Endothelial cell of umbilical vein (primary cell): ENCODE results near the gene COL4A1. TPM values are rescaled to one million over a fixed set of nuclear protein-coding genes. Genes with fewer than 3 reads are reported as not detected.
A peak's percentile ranks its signal among the peaks of the same experiment; 100 is the strongest.

Source experiments
- BruUV-seq: library from RNA; stranded (reverse); fragments of 400-500 nt; replicated peaks from 2 replicates; lab custom pipeline; 2021; lab: Mats Ljungman, UMichigan
- CTCF ChIA-PET: fragments of 300-600, 350-600 bp; sonication (Branson Sonifier 250); formaldehyde crosslinking; loops from one replicate; lab custom pipeline; 2021; ENCODE audit warnings: antibody characterized with exemption, inconsistent platforms; lab: Charles Lee
- POLR2A ChIA-PET: fragments of 300-600, 350-600 bp; sonication (Branson Sonifier 250); formaldehyde crosslinking; loops from one replicate; lab custom pipeline; 2021; ENCODE audit warnings: antibody characterized with exemption, inconsistent platforms; lab: Charles Lee
- DNase-seq: peaks from one replicate; pipeline ENCODE4 v3.0.0-alpha.2; 2011; ENCODE audit warnings: low read depth, low spot score
- FAIRE-seq: peaks from 2 replicates; lab custom pipeline; 2011; peaks lifted over from hg19 to GRCh38; lab: Jason Lieb, UNC
- H2AFZ ChIP-seq: 2 replicates; pipeline ENCODE4 v1.6.0; 2012; ENCODE audit warnings: low read depth, low read length, control low read depth, inconsistent platforms
- H3K27ac ChIP-seq: 2 replicates; pipeline ENCODE4 v1.5.1; 2011; ENCODE audit warnings: low read depth, mild to moderate bottlenecking, control low read depth, low read length, moderate library complexity; ENCODE audit not compliant: insufficient read depth
- H3K27me3 ChIP-seq, 2 experiments: 2 replicates each; pipeline versions ENCODE4 v1.6.0 to v1.6.1; 2011; ENCODE audit warnings: low read length in 2 of 2, mixed read lengths in 1 of 2; ENCODE audit not compliant: control insufficient read depth in 2 of 2, insufficient read depth in 2 of 2
- H3K36me3 ChIP-seq, 2 experiments: 2 replicates in 1 of 2; 3 replicates in 1 of 2; pipeline ENCODE4 v1.5.1; 2011; ENCODE audit warnings: low read length in 2 of 2, mild to moderate bottlenecking in 1 of 2, moderate library complexity in 1 of 2; ENCODE audit not compliant: control insufficient read depth in 2 of 2, insufficient read depth in 2 of 2; ENCODE audit errors: extremely low read depth in 1 of 2
- H3K4me1 ChIP-seq: 3 replicates; pipeline ENCODE4 v1.5.1; 2011; ENCODE audit warnings: mild to moderate bottlenecking, low read length; ENCODE audit not compliant: control insufficient read depth, insufficient read depth; ENCODE audit errors: extremely low read depth
- H3K4me2 ChIP-seq: 2 replicates; pipeline ENCODE4 v1.6.1; 2011; ENCODE audit warnings: low read length, control low read depth, mixed read lengths; ENCODE audit not compliant: insufficient read depth
- H3K4me3 ChIP-seq, 3 experiments: fragments of 200-600 bp in 1 of 3; sonication (generic), shearing (Covaris generic) in 1 of 3; replicated peaks in 1 of 3; 2 replicates each; pipeline ENCODE4 v1.5.1; 2011 to 2016; ENCODE audit warnings: control low read depth in 3 of 3, low read length in 3 of 3, mild to moderate bottlenecking in 2 of 3, inconsistent platforms in 1 of 3, low read depth in 1 of 3, moderate library complexity in 1 of 3; ENCODE audit not compliant: insufficient read depth in 1 of 3
- H3K79me2 ChIP-seq: 2 replicates; pipeline ENCODE4 v1.6.0; 2012; ENCODE audit warnings: low read length, inconsistent platforms; ENCODE audit not compliant: control insufficient read depth, insufficient read depth
- H3K9ac ChIP-seq: replicated peaks from 2 replicates; pipeline ENCODE3; 2011; ENCODE audit warnings: low read length, control low read depth; ENCODE audit not compliant: insufficient read depth; ENCODE audit errors: extremely low read depth
- H3K9me1 ChIP-seq: replicated peaks from 3 replicates; pipeline ENCODE4 v1.6.0; 2011; ENCODE audit warnings: mild to moderate bottlenecking, low read length; ENCODE audit not compliant: control insufficient read depth, insufficient read depth; ENCODE audit errors: extremely low read depth
- H3K9me3 ChIP-seq: replicated peaks from 2 replicates; pipeline ENCODE4 v1.5.1; 2012; ENCODE audit warnings: low read length, inconsistent platforms; ENCODE audit not compliant: control insufficient read depth, insufficient read depth
- H4K20me1 ChIP-seq: replicated peaks from 2 replicates; pipeline ENCODE3; 2011; ENCODE audit warnings: mild to moderate bottlenecking, low read length; ENCODE audit not compliant: control insufficient read depth, insufficient read depth; ENCODE audit errors: extremely low read depth
- CTCF ChIP-seq, 2 donors: IDR thresholded peaks; 1 replicate in 1 of 2; 2 replicates in 1 of 2; pipeline ENCODE4 v1.5.1; 2011; ENCODE audit warnings: low read length in 2 of 2, mild to moderate bottlenecking in 2 of 2, moderate library complexity in 2 of 2, control low read depth in 1 of 2, inconsistent platforms in 1 of 2, low read depth in 1 of 2; ENCODE audit not compliant: insufficient read depth in 1 of 2; ENCODE audit errors: extremely low read depth in 1 of 2
- EZH2 ChIP-seq: IDR thresholded peaks from 2 replicates; pipeline ENCODE4 v1.6.1; 2012; ENCODE audit warnings: borderline replicate concordance, low read depth, mild to moderate bottlenecking, moderate library complexity, low read length, inconsistent platforms; ENCODE audit not compliant: severe bottlenecking
- FOS ChIP-seq: IDR thresholded peaks from 2 replicates; pipeline ENCODE4 v1.6.1; 2011; ENCODE audit warnings: mild to moderate bottlenecking, low read length, moderate library complexity, borderline replicate concordance; ENCODE audit not compliant: insufficient read depth
- GATA2 ChIP-seq: IDR thresholded peaks from 2 replicates; pipeline ENCODE4 v1.7.0; 2011; ENCODE audit warnings: low read depth, mild to moderate bottlenecking, moderate library complexity, mixed read lengths, low read length; ENCODE audit not compliant: insufficient read length, insufficient read depth
- JUN ChIP-seq: IDR thresholded peaks from 2 replicates; pipeline ENCODE4 v1.6.1; 2011; ENCODE audit warnings: borderline replicate concordance, low read depth; ENCODE audit not compliant: insufficient read length, insufficient read depth
- MYC ChIP-seq: IDR thresholded peaks from one replicate; pipeline ENCODE4 v1.6.1; 2011; ENCODE audit warnings: mild to moderate bottlenecking, low read depth, low read length
- POLR2A ChIP-seq: IDR thresholded peaks from 2 replicates; pipeline ENCODE4 v1.6.1; 2012; ENCODE audit warnings: low read depth, mild to moderate bottlenecking, control low read depth, low read length
- POLR2AphosphoS5 ChIP-seq: IDR thresholded peaks from 2 replicates; pipeline ENCODE4 v1.6.1; 2012; ENCODE audit warnings: low read depth, mild to moderate bottlenecking, control low read depth, low read length, moderate library complexity; ENCODE audit not compliant: insufficient read depth
- dilution Hi-C: fragments of 300-500 bp; cut with MboI; formaldehyde crosslinking; loops from one replicate; pipeline ENCODE4 v1.15.0; 2019; ENCODE audit warnings: low sequenced_read_pairs; ENCODE audit not compliant: extremely low pct_ligation_motif_present
- intact Hi-C: fragments of 100-400 bp; cut with micrococcal nuclease; formaldehyde crosslinking; loops from one replicate; pipeline ENCODE4 v1.10.0; 2022
- polyA plus RNA-seq, 4 experiments: library from polyadenylated mRNA; depleted of rRNA in 3 of 4; stranded (reverse) in 3 of 4; unstranded in 1 of 4; fragments of >200 nt; gene quantifications; 2 replicates each; pipeline versions ENCODE4 v1.2.1 to v1.2.3, GENCODE V29; 2011 to 2012; ENCODE audit warnings: missing spikeins in 1 of 4
- total RNA-seq: library from RNA; stranded (reverse); gene quantifications from 2 replicates; pipeline ENCODE4 v1.2.3, GENCODE V29; 2021
- TF ChIP-seq, protein P1 (sequence below): IDR thresholded peaks from 2 replicates; pipeline ENCODE4 v1.6.1; 2011; ENCODE audit not compliant: insufficient read depth, insufficient read length

Gene COL4A1
- total and polyA plus RNA-seq, 2 donors (not counting 3 experiments of a cell fraction or from before 2014, with no cell fraction given), result 384 to 1,119 TPM

DNA sequence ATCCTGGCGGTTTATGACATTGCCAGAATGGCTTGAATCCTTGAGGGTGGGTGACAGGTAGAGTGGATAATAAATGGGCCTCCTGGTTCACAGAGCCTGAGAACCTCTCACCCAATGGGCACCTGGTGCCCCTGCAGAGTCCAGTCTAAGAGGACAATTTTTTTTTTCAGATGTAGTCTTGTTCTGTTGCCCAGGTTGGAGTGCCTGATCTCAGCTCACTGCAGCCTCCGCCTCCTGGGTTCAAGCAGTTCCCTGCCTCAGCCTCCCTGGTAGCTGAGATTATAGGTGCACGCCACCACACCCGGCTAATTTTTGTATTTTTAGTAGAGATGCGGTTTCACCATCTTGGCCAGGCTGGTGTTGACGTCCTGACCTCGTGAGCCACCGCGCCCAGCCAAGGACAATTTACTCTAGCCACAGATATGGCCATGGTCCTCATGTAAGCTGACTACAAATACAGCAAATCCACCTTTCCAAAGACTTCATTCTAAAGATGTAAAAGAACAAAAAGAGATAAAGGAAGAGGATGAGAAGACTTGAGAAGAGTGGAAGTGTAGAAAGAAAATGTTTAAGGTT, 33.1 kb upstream of the COL4A1 start:
- Histone ChIP-seq H3K27me3 (no peaks in the 10 kb centered on the region), H2AFZ (no peak overlapping the region), H3K27ac (peak overlapping the region; percentile 100), H3K9ac (peak overlapping the region; percentile 99), H3K4me3 (no peak overlapping the region), H3K4me1 (peaks cover 62% of the 10 kb centered on the region), H3K36me3 (no peaks in the 10 kb centered on the region), H3K79me2 (peaks cover 58% of the 10 kb centered on the region), H3K9me3 (no peaks in the 10 kb centered on the region), H3K4me2 (peak overlapping the region; percentile 78), H3K9me1 (no peaks in the 10 kb centered on the region), H4K20me1 (peaks cover 2% of the 10 kb centered on the region)
- ChIA-PET CTCF (interaction anchor here (1.1 to 2.9 kb wide), 10 partner anchors 10 to 115 kb away, joined by 3 to 13 read pairs (median 6); no protein-coding TSS in a partner anchor), POLR2A (no interaction called here)
- dilution Hi-C loops (no loop called here), intact Hi-C loops (loop anchor here (2.0 to 10.0 kb wide), 2 partner anchors 117 to 375 kb away; partner anchors contain the start of gene ING1)
- BruUV-seq, result no TSS peak
- TF ChIP-seq GATA2 (no peak), POLR2A (no peak), POLR2AphosphoS5 (no peak), CTCF (IDR thresholded peaks at IDR 0.05; ENCODE audit: extremely low read depth in 1 of 2, insufficient read depth in 1 of 2, low read depth in 1 of 2, low read length in 2 of 2) (no peak), JUN (no peak), MYC (no peak), EZH2 (no peak), FOS (no peak)
- TF ChIP-seq, protein P1, sequence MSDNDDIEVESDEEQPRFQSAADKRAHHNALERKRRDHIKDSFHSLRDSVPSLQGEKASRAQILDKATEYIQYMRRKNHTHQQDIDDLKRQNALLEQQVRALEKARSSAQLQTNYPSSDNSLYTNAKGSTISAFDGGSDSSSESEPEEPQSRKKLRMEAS, result no peak
- FAIRE-seq (no peak), DNase-seq (no peak)
